ENCODE measurements around the gene CBX8. TPM values are rescaled to one million over a fixed set of nuclear protein-coding genes. Genes with fewer than 3 reads are reported as not detected.
A peak's percentile ranks its signal among the peaks of the same experiment; 100 is the strongest.

The CBX8 gene
- total and polyA plus RNA-seq, 7 experiments from 2014 or later: 0.96 to 11.9 (median 2.7) TPM

DNA sequence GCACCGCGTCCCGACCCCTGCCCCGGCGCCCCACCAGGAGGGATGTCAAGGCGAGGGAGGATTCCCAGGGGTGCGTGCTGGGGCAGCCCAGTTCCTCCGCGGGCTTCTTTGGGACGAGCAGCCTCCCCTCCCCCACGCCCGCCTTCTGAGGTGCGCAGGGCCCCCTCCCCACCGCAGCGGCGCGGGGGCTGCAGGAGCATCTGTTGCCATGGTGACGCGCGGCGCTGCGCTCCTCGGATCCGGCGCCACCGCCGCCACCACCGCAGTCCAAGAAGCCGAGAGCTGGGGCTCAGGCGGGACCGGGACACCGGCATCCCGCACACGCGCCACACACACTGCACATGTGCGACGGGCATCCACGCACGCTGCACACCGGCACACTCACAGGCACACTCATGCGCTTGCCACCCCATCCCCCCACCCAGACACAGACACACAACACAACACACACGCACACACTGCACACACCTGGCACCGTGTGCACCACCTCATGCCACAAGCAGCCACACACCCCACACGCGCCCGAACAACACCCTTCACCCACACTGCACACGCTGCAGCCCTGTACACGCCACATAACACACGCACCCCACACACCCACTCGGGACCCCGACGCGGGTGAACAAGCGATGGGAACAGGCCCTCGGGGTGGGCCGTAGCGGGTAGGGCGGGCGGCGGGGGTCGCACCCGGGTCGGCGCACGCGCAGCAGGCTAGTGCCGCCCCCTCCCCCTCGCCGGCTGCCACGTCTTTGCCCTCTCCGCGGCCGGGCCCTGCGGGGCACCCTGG is 49.2 kb downstream of the CBX8 start:
- ChIA-PET POLR2A (no interaction called here), CTCF (no interaction called here)
- Mint-ChIP-seq H3K4me1 (peaks cover 0 to 28% (median 21%) of the 10 kb centered on the region in 7 donors), H3K4me3 (peak overlapping the region; percentile 39 to 75 (median 61)), H3K27me3 (peaks cover 34 to 61% (median 40%) of the 10 kb centered on the region in 5 donors), H3K27ac (peak overlapping the region in 2 of 9 donors; percentile 59 to 65), H3K9me3 (no peaks in the 10 kb centered on the region), H3K36me3 (no peaks in the 10 kb centered on the region)
- Histone ChIP-seq H3K4me3 (ENCODE audit: low read length) (no peak overlapping the region), H3K4me1 (ENCODE audit: control insufficient read depth in 2 of 2, insufficient read depth in 2 of 2, low read length in 2 of 2) (peaks cover 0 to 25% of the 10 kb centered on the region in 2 donors), H3K27ac (ENCODE audit: low read depth, low read length) (no peak overlapping the region), H3K27me3 (ENCODE audit: control insufficient read depth in 2 of 2, insufficient read depth in 2 of 2, low read length in 2 of 2) (peaks cover 0 to 19% of the 10 kb centered on the region in 2 donors), H3K36me3 (ENCODE audit: control insufficient read depth in 2 of 3, insufficient read depth in 3 of 3, low read length in 3 of 3) (no peaks in the 10 kb centered on the region), H3K9me3 (ENCODE audit: control insufficient read depth in 2 of 3, low read length in 3 of 3) (no peaks in the 10 kb centered on the region)
- DNase-seq: peak in 2 of 9 donors; percentile 11 to 27
- no peak for ATAC-seq
- intact Hi-C loops (cut with micrococcal nuclease): loop anchor here (2.0 to 10.0 kb wide), 6 partner anchors 29 to 177 kb away; partner anchors contain the start of genes CBX4 (in 1 of the 2) and CBX8 (in 1 of the 2)

DNA sequence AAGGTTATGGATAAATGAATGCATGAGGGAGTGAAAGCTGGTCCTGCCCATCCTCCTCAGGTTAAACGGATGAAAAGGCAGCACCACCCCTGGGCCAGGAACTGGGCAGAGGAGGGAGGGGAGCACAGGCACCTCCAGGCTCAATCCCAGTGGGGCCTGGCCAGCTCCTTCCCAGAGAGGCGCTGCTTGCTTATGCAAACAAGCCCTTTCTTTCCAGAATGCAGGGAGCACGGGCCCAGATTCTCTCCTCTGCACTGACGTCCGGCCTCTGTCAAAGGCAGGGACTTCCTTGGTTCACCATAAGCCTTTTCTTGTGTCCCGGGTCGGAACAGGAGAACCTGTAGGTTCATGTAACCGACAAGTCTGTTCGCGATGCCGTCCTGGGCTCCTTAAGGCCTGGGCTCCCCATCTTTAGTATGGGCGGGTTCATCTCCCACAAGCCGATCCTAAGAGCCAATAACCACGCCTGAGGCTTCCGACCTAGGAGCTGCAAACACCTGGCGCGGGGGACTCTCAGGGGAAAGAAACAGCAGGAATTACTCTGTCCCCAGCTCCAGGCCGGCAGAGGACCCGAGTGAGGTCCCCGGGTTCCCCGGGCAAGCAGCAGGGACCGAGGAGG is 49.9 kb downstream of the CBX8 start:
- ATAC-seq: no peak
- H3K36me3 Mint-ChIP-seq: no peaks in the 10 kb centered on the region
- peak overlapping the region in 8 of 10 donors; percentile 21 to 75 (median 39) for H3K4me3 Mint-ChIP-seq
- Histone ChIP-seq H3K27me3 (ENCODE audit: control insufficient read depth in 2 of 2, insufficient read depth in 2 of 2, low read length in 2 of 2) (peaks cover 0 to 19% of the 10 kb centered on the region in 2 donors), H3K4me1 (ENCODE audit: control insufficient read depth in 2 of 2, insufficient read depth in 2 of 2, low read length in 2 of 2) (peaks cover 5 to 28% of the 10 kb centered on the region in 2 donors), H3K9me3 (ENCODE audit: control insufficient read depth in 2 of 3, low read length in 3 of 3) (no peaks in the 10 kb centered on the region), H3K27ac (ENCODE audit: low read depth, low read length) (no peak overlapping the region), H3K36me3 (ENCODE audit: control insufficient read depth in 2 of 3, insufficient read depth in 3 of 3, low read length in 3 of 3) (no peaks in the 10 kb centered on the region), H3K4me3 (ENCODE audit: low read length) (no peak overlapping the region)
- H3K27ac Mint-ChIP-seq: peak overlapping the region in 2 of 9 donors; percentile 25 to 46
- peaks cover 0 to 28% (median 21%) of the 10 kb centered on the region in 7 donors for H3K4me1 Mint-ChIP-seq
- CTCF ChIA-PET: interaction anchor here (1.4 kb wide), 1 partner anchor 247 kb away, joined by 8 read pairs; no protein-coding TSS in a partner anchor
- H3K9me3 Mint-ChIP-seq: no peaks in the 10 kb centered on the region
- intact Hi-C loops (cut with micrococcal nuclease): loop anchor here (1.0 to 10.0 kb wide), 10 partner anchors 30 to 244 kb away; partner anchors contain the start of genes CBX4 (in 1 of the 2) and CBX8 (in 1 of the 2)
- POLR2A ChIA-PET: interaction anchor here (0.6 kb wide), 1 partner anchor 25 kb away, joined by 6 read pairs; no protein-coding TSS in a partner anchor
- peak in 1 of 9 donors; percentile 11 for DNase-seq
- H3K27me3 Mint-ChIP-seq: peaks cover 31 to 56% (median 39%) of the 10 kb centered on the region in 5 donors

DNA sequence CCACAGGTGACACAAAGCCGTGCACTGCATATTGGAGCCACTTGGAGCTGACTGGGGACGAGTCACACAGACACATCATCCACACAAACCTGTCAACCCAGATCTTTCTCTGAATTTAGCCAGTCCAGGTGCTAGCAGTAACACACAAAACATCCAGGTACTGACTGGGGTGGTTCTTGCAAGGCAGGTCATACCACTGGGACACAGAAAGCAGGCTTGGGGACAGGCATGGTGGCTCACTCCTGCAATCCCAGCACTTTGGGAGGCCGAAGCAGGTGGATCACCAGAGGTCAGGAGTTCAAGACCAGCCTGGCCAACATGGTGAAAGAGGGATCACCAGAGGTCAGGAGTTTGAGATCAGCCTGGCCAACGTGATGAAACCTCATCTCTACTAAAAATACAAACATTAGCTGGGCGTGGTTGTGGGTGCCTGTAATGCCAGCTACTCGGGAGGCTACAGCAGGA is 51.2 kb downstream of the CBX8 start:
- no peaks in the 10 kb centered on the region for H3K9me3 Mint-ChIP-seq
- Histone ChIP-seq H3K36me3 (ENCODE audit: control insufficient read depth in 2 of 3, insufficient read depth in 3 of 3, low read length in 3 of 3) (no peaks in the 10 kb centered on the region), H3K4me1 (ENCODE audit: control insufficient read depth in 2 of 2, insufficient read depth in 2 of 2, low read length in 2 of 2) (peaks cover 6 to 32% of the 10 kb centered on the region in 2 donors), H3K9me3 (ENCODE audit: control insufficient read depth in 2 of 3, low read length in 3 of 3) (no peaks in the 10 kb centered on the region), H3K4me3 (ENCODE audit: low read length) (peak overlapping the region; percentile 8), H3K27me3 (ENCODE audit: control insufficient read depth in 2 of 2, insufficient read depth in 2 of 2, low read length in 2 of 2) (peaks cover 0 to 19% of the 10 kb centered on the region in 2 donors), H3K27ac (ENCODE audit: low read depth, low read length) (no peak overlapping the region)
- H3K36me3 Mint-ChIP-seq: no peaks in the 10 kb centered on the region
- ChIA-PET CTCF (interaction anchor here (0.6 to 1.5 kb wide), 17 partner anchors 9 to 265 kb away, joined by 3 to 13 read pairs (median 3); no protein-coding TSS in a partner anchor), POLR2A (interaction anchor here (0.6 to 1.2 kb wide), 6 partner anchors 11 to 709 kb away, joined by 3 to 7 read pairs (median 3); partner anchors contain the start of gene CBX4)
- H3K27ac Mint-ChIP-seq: peak overlapping the region in 2 of 9 donors; percentile 70 to 76
- peak overlapping the region; percentile 27 to 72 (median 66) for H3K4me3 Mint-ChIP-seq
- peaks cover 22 to 46% (median 26%) of the 10 kb centered on the region in 5 donors for H3K27me3 Mint-ChIP-seq
- intact Hi-C loops (cut with micrococcal nuclease): loop anchor here (1.0 to 10.0 kb wide), 10 partner anchors 31 to 246 kb away; partner anchors contain the start of genes CBX4 (in 1 of the 2) and CBX8 (in 1 of the 2)
- DNase-seq: peak in 2 of 9 donors; percentile 9 to 29
- no peak for ATAC-seq
- H3K4me1 Mint-ChIP-seq: peaks cover 0 to 28% (median 21%) of the 10 kb centered on the region in 7 donors

- H3K4me1 Mint-ChIP-seq: peaks cover 0 to 28% (median 23%) of the 10 kb centered on the region in 7 donors
- CTCF ChIA-PET: interaction anchor here (0.9 to 1.2 kb wide), 2 partner anchors 40 to 247 kb away, joined by 3 to 4 read pairs; no protein-coding TSS in a partner anchor
- H3K9me3 ChIP-seq (ENCODE audit: control insufficient read depth in 2 of 3, low read length in 3 of 3): no peaks in the 10 kb centered on the region
- no peak overlapping the region for H3K27ac ChIP-seq (ENCODE audit: low read depth, low read length)
- no peak overlapping the region for H3K4me3 ChIP-seq (ENCODE audit: low read length)
- H3K4me3 Mint-ChIP-seq: no peak overlapping the region
- intact Hi-C loops (cut with micrococcal nuclease): loop anchor here in 1 of 2 donors (2.0 to 10.0 kb wide), 2 partner anchors 181 to 249 kb away; no protein-coding TSS in a partner anchor
- peaks cover 6 to 32% of the 10 kb centered on the region in 2 donors for H3K4me1 ChIP-seq (ENCODE audit: control insufficient read depth in 2 of 2, insufficient read depth in 2 of 2, low read length in 2 of 2)
- POLR2A ChIA-PET: no interaction called here
- no peaks in the 10 kb centered on the region for H3K9me3 Mint-ChIP-seq
- no peaks in the 10 kb centered on the region for H3K36me3 Mint-ChIP-seq
- DNase-seq (no peak), ATAC-seq (no peak)
- H3K36me3 ChIP-seq (ENCODE audit: control insufficient read depth in 2 of 3, insufficient read depth in 3 of 3, low read length in 3 of 3): no peaks in the 10 kb centered on the region
- H3K27me3 ChIP-seq (ENCODE audit: control insufficient read depth in 2 of 2, insufficient read depth in 2 of 2, low read length in 2 of 2): peaks cover 0 to 14% of the 10 kb centered on the region in 2 donors
- H3K27me3 Mint-ChIP-seq: peaks cover 27 to 50% (median 34%) of the 10 kb centered on the region in 5 donors
- H3K27ac Mint-ChIP-seq: no peak overlapping the region
Measured at GRCh38 chr17:79743614-79744013, 53.3 kb downstream of the CBX8 start.

GRCh38 chr17:79742951-79743476 is 53.9 kb downstream of the CBX8 start:
- intact Hi-C loops (cut with micrococcal nuclease): loop anchor here (1.0 to 10.0 kb wide), 4 partner anchors 173 to 250 kb away; no protein-coding TSS in a partner anchor
- Histone ChIP-seq H3K4me3 (ENCODE audit: low read length) (no peak overlapping the region), H3K36me3 (ENCODE audit: control insufficient read depth in 2 of 3, insufficient read depth in 3 of 3, low read length in 3 of 3) (no peaks in the 10 kb centered on the region), H3K27me3 (ENCODE audit: control insufficient read depth in 2 of 2, insufficient read depth in 2 of 2, low read length in 2 of 2) (peaks cover 0 to 14% of the 10 kb centered on the region in 2 donors), H3K27ac (ENCODE audit: low read depth, low read length) (no peak overlapping the region), H3K4me1 (ENCODE audit: control insufficient read depth in 2 of 2, insufficient read depth in 2 of 2, low read length in 2 of 2) (peaks cover 6 to 31% of the 10 kb centered on the region in 2 donors), H3K9me3 (ENCODE audit: control insufficient read depth in 2 of 3, low read length in 3 of 3) (no peaks in the 10 kb centered on the region)
- H3K9me3 Mint-ChIP-seq: no peaks in the 10 kb centered on the region
- H3K27ac Mint-ChIP-seq: no peak overlapping the region
- no peak overlapping the region for H3K4me3 Mint-ChIP-seq
- H3K36me3 Mint-ChIP-seq: no peaks in the 10 kb centered on the region
- CTCF ChIA-PET: interaction anchor here (1.2 kb wide), 1 partner anchor 228 kb away, joined by 5 read pairs; no protein-coding TSS in a partner anchor
- peaks cover 27 to 48% (median 37%) of the 10 kb centered on the region in 5 donors for H3K27me3 Mint-ChIP-seq
- DNase-seq (no peak), ATAC-seq (no peak)
- POLR2A ChIA-PET: no interaction called here
- H3K4me1 Mint-ChIP-seq: peaks cover 0 to 28% (median 23%) of the 10 kb centered on the region in 7 donors

DNA sequence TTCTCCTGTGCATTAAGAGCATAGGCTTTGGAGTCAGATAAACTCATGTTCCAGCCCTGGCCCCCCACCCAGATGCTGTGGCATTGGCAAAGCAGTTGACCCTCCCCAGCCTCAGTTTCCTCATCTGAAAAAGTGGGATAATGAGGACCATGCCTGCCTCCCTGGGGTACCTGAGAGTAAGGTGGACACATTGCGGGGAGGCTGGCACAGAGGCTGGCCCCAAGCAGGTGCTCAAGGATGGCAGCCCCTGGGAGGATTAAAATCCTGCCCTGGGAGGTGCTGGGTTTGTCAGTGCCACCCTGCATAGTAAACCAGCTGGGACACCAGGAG is 54.3 kb downstream of the CBX8 start:
- peaks cover 22 to 44% (median 37%) of the 10 kb centered on the region in 5 donors for H3K27me3 Mint-ChIP-seq
- Histone ChIP-seq H3K36me3 (ENCODE audit: control insufficient read depth in 2 of 3, insufficient read depth in 3 of 3, low read length in 3 of 3) (no peaks in the 10 kb centered on the region), H3K4me1 (ENCODE audit: control insufficient read depth in 2 of 2, insufficient read depth in 2 of 2, low read length in 2 of 2) (peaks cover 6 to 26% of the 10 kb centered on the region in 2 donors), H3K9me3 (ENCODE audit: control insufficient read depth in 2 of 3, low read length in 3 of 3) (no peaks in the 10 kb centered on the region), H3K27me3 (ENCODE audit: control insufficient read depth in 2 of 2, insufficient read depth in 2 of 2, low read length in 2 of 2) (peaks cover 0 to 11% of the 10 kb centered on the region in 2 donors), H3K27ac (ENCODE audit: low read depth, low read length) (no peak overlapping the region), H3K4me3 (ENCODE audit: low read length) (no peak overlapping the region)
- no peaks in the 10 kb centered on the region for H3K36me3 Mint-ChIP-seq
- intact Hi-C loops (cut with micrococcal nuclease): loop anchor here (1.0 to 10.0 kb wide), 4 partner anchors 174 to 250 kb away; no protein-coding TSS in a partner anchor
- no peaks in the 10 kb centered on the region for H3K9me3 Mint-ChIP-seq
- H3K4me3 Mint-ChIP-seq: no peak overlapping the region
- H3K4me1 Mint-ChIP-seq: peaks cover 0 to 28% (median 19%) of the 10 kb centered on the region in 7 donors
- ChIA-PET POLR2A (no interaction called here), CTCF (interaction anchor here (1.2 to 1.9 kb wide), 2 partner anchors 228 to 251 kb away, joined by 5 to 11 read pairs; no protein-coding TSS in a partner anchor)
- no peak for DNase-seq
- no peak for ATAC-seq
- peak overlapping the region in 1 of 9 donors; percentile 46 for H3K27ac Mint-ChIP-seq

Data from naive thymus-derived CD4-positive, alpha-beta T cell (primary cell).